ENCODE data around the gene SSH2. TPM values are rescaled to one million over a fixed set of nuclear protein-coding genes. Genes with fewer than 3 reads are reported as not detected.

The SSH2 gene
- polyA plus RNA-seq, 3 donors: 31.9 to 66.6 (median 54.0) TPM

- no peak overlapping the region for H2AFZ ChIP-seq (ENCODE audit: insufficient read depth, low read depth, low read length, poor library complexity, severe bottlenecking)
- intact Hi-C loops (cut with micrococcal nuclease): no loop called here
- peaks cover 2% of the 10 kb centered on the region for H3K4me1 Mint-ChIP-seq
Measured at GRCh38 chr17:29827179-29827578, 102.8 kb downstream of the SSH2 start.

DNA sequence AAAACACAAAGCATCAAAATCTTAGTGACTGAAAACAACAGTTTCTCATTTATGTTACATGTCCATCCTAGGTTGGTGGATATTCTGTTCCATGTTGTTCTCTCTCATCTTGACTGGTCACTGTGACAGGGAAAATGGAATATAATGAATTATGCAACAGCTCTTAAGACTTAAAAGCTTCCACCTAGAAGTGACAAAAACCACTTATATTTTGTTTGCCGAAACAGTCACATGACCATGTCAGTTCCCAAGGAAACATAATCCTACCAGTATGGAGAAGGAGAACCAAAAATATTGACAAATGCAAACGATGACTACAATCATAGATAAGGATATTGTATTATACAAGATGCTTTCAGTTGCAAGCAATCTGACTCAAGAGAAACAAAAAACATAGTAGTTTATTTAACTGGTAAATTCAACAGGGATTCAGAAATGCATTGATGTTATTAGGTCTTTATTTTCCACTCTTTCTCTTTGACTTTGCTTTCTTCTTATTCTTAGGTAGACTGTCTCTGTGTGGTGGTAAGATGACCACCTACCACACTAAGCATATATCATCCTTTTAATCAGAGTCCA lies 103.8 kb downstream of the SSH2 start:
- Histone ChIP-seq H2AFZ (ENCODE audit: insufficient read depth, low read depth, low read length, poor library complexity, severe bottlenecking) (no peak overlapping the region), H3K9me3 (replicated peaks in 1 of 2; ENCODE audit: control insufficient read depth in 1 of 2, insufficient read depth in 1 of 2, low read length in 2 of 2) (no peaks in the 10 kb centered on the region), H3K4me2 (replicated peaks; ENCODE audit: extremely low read depth, low read length, poor library complexity, severe bottlenecking) (no peak overlapping the region), H3K27ac (ENCODE audit: low read depth in 1 of 2, low read length in 2 of 2) (no peak overlapping the region), H3K9ac (ENCODE audit: insufficient read depth, low read length, poor library complexity, severe bottlenecking) (no peak overlapping the region), H3K79me2 (ENCODE audit: insufficient read depth, low read length) (no peaks in the 10 kb centered on the region), H4K20me1 (ENCODE audit: insufficient read depth, low read length) (no peaks in the 10 kb centered on the region), H3K27me3 (ENCODE audit: control insufficient read depth in 2 of 2, insufficient read depth in 2 of 2, low read length in 2 of 2) (no peaks in the 10 kb centered on the region), H3K36me3 (replicated peaks in 1 of 2; ENCODE audit: control insufficient read depth in 1 of 2, insufficient read depth in 2 of 2, low read length in 2 of 2) (no peaks in the 10 kb centered on the region), H3K4me3 (replicated peaks in 1 of 3; ENCODE audit: low read depth in 2 of 3, low read length in 3 of 3) (no peak overlapping the region), H3K4me1 (ENCODE audit: control insufficient read depth in 1 of 2, insufficient read depth in 2 of 2, low read length in 2 of 2) (no peaks in the 10 kb centered on the region)
- H3K4me3 Mint-ChIP-seq: no peak overlapping the region
- peaks cover 2% of the 10 kb centered on the region for H3K4me1 Mint-ChIP-seq
- H3K36me3 Mint-ChIP-seq: peaks cover 2 to 5% of the 10 kb centered on the region in 2 donors
- peaks cover 0 to 2% (median 0%) of the 10 kb centered on the region in 3 donors for H3K27me3 Mint-ChIP-seq (ENCODE audit: low read depth in 3 of 3)
- intact Hi-C loops (cut with micrococcal nuclease): no loop called here
- DNase-seq: no peak
- peak overlapping the region in 1 of 7 donors; percentile 3 for H3K27ac Mint-ChIP-seq
- no peaks in the 10 kb centered on the region for H3K9me3 Mint-ChIP-seq
- TF ChIP-seq, protein P1, sequence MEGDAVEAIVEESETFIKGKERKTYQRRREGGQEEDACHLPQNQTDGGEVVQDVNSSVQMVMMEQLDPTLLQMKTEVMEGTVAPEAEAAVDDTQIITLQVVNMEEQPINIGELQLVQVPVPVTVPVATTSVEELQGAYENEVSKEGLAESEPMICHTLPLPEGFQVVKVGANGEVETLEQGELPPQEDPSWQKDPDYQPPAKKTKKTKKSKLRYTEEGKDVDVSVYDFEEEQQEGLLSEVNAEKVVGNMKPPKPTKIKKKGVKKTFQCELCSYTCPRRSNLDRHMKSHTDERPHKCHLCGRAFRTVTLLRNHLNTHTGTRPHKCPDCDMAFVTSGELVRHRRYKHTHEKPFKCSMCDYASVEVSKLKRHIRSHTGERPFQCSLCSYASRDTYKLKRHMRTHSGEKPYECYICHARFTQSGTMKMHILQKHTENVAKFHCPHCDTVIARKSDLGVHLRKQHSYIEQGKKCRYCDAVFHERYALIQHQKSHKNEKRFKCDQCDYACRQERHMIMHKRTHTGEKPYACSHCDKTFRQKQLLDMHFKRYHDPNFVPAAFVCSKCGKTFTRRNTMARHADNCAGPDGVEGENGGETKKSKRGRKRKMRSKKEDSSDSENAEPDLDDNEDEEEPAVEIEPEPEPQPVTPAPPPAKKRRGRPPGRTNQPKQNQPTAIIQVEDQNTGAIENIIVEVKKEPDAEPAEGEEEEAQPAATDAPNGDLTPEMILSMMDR (IDR thresholded peaks at IDR 0.05): no peak
- no CpG with 5 or more reads among the region's 2 CpGs for WGBS (ENCODE audit: insufficient coverage)

More at GRCh38 chr17:29827179-29827578, 102.8 kb downstream of the SSH2 start:
- Histone ChIP-seq H3K4me2 (replicated peaks; ENCODE audit: extremely low read depth, low read length, poor library complexity, severe bottlenecking) (no peak overlapping the region), H3K4me1 (ENCODE audit: control insufficient read depth in 1 of 2, insufficient read depth in 2 of 2, low read length in 2 of 2) (no peaks in the 10 kb centered on the region), H3K9ac (ENCODE audit: insufficient read depth, low read length, poor library complexity, severe bottlenecking) (no peak overlapping the region), H3K9me3 (replicated peaks in 1 of 2; ENCODE audit: control insufficient read depth in 1 of 2, insufficient read depth in 1 of 2, low read length in 2 of 2) (no peaks in the 10 kb centered on the region), H3K27ac (ENCODE audit: low read depth in 1 of 2, low read length in 2 of 2) (no peak overlapping the region), H3K79me2 (ENCODE audit: insufficient read depth, low read length) (no peaks in the 10 kb centered on the region), H4K20me1 (ENCODE audit: insufficient read depth, low read length) (no peaks in the 10 kb centered on the region), H3K4me3 (replicated peaks in 1 of 3; ENCODE audit: low read depth in 2 of 3, low read length in 3 of 3) (no peak overlapping the region), H3K27me3 (ENCODE audit: control insufficient read depth in 2 of 2, insufficient read depth in 2 of 2, low read length in 2 of 2) (no peaks in the 10 kb centered on the region), H3K36me3 (replicated peaks in 1 of 2; ENCODE audit: control insufficient read depth in 1 of 2, insufficient read depth in 2 of 2, low read length in 2 of 2) (no peaks in the 10 kb centered on the region)
- Mint-ChIP-seq H3K36me3 (peaks cover 2 to 3% of the 10 kb centered on the region in 2 donors), H3K27me3 (ENCODE audit: low read depth in 3 of 3) (peaks cover 0 to 2% (median 0%) of the 10 kb centered on the region in 3 donors), H3K4me3 (no peak overlapping the region), H3K27ac (no peak overlapping the region), H3K9me3 (no peaks in the 10 kb centered on the region)
- no peak for DNase-seq
- TF ChIP-seq, protein P1 (IDR thresholded peaks at IDR 0.05): no peak
